Muscle of leg (tissue), 11 donors: ENCODE data around the gene TOPAZ1. TPM values are rescaled to one million over a fixed set of nuclear protein-coding genes. Genes with fewer than 3 reads are reported as not detected.

Experiments used
- DNase-seq: peaks from one replicate; pipeline ENCODE4 v3.0.0; 2013
- H3K27ac ChIP-seq: one replicate; pipeline ENCODE4 v1.5.1; 2013; ENCODE audit warnings: mild to moderate bottlenecking, low read length, control low read depth
- H3K27me3 ChIP-seq: one replicate; pipeline ENCODE4 v1.6.1; 2013; ENCODE audit warnings: low read length; ENCODE audit not compliant: control insufficient read depth, insufficient read depth
- H3K36me3 ChIP-seq: one replicate; pipeline ENCODE4 v1.6.1; 2013; ENCODE audit warnings: low read length; ENCODE audit not compliant: control insufficient read depth, insufficient read depth
- H3K4me1 ChIP-seq: one replicate; pipeline ENCODE4 v1.6.1; 2013; ENCODE audit warnings: low read length; ENCODE audit not compliant: control insufficient read depth, insufficient read depth
- H3K4me3 ChIP-seq: one replicate; pipeline ENCODE4 v1.5.1; 2013; ENCODE audit warnings: low read length, control low read depth
- H3K9me3 ChIP-seq: replicated peaks from 2 replicates; pipeline ENCODE4 v1.6.1; 2013; ENCODE audit warnings: low read depth, low read length; ENCODE audit not compliant: control insufficient read depth
- WGBS: methylation state at CpG from one replicate; pipeline ENCODE4 v1.1.5; 2013; ENCODE audit warnings: missing lambda C conversion rate; ENCODE audit not compliant: insufficient coverage; 5-methylcytosine and 5-hydroxymethylcytosine counted together
- polyA plus RNA-seq, 8 donors: library from polyadenylated mRNA; unstranded; fragments of 120-200 nt; gene quantifications; one replicate each; pipeline versions ENCODE4 v1.2.1 to v1.2.3, GENCODE V29; 2013; ENCODE audit warnings: inconsistent platforms in 1 of 8, low replicate concordance in 1 of 8; ENCODE audit not compliant: insufficient read length in 8 of 8, insufficient read depth in 1 of 8
- total RNA-seq: library from RNA; stranded (reverse); fragments of 120-200 nt; gene quantifications from one replicate; pipeline ENCODE4 v1.2.4, GENCODE V29; 2013

TOPAZ1 gene
- total and polyA plus RNA-seq, 9 donors, result not detected

DNA sequence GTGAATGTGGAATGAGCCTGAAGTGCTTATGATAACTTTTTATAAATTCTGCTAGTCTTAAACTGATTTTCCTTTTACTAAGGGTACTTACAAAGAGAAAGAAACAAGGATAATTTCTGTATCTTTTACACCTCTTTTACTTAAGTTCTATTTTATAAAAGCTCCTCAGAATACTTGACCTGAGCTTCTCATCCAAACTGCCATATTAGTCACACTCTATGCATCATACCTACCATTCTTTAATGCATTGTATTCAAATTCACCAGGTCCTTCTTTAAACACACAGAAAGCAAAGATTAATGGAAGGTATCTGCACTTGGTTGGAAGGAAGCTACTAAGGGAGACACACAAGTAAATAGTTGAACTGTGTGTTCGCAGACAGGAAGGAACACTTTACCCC is 1.6 kb upstream of the TOPAZ1 start:
- H3K27me3 ChIP-seq, result peaks cover 2% of the 10 kb centered on the region
- no peak overlapping the region for H3K4me3 ChIP-seq
- no peaks in the 10 kb centered on the region for H3K4me1 ChIP-seq
- no CpG with 5 or more reads among the region's 1 CpG for WGBS
- no peaks in the 10 kb centered on the region for H3K36me3 ChIP-seq
- no peak overlapping the region for H3K27ac ChIP-seq
- H3K9me3 ChIP-seq, result no peaks in the 10 kb centered on the region
- DNase-seq, result no peak

DNA sequence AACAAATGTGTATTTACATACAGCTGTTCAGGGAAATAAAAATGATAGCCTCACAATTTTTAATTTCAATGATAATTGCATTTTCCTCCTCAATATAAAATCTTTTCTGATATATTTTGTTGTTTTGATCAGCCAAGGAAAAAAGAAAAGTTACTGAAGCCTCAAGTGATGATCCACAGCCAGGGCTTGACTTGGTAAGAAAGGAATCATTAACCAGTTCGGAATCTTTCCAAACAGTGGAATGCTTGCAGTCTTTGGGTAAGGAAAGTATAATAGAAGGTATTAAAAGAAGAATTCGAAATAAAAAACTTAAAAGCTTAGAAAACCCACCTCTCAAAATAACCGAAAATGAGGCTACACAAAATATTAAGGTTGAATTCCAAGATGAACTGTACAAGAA is 1.0 kb downstream of the TOPAZ1 start:
- Histone ChIP-seq H3K4me1 (no peaks in the 10 kb centered on the region), H3K36me3 (no peaks in the 10 kb centered on the region), H3K27ac (no peak overlapping the region), H3K4me3 (no peak overlapping the region), H3K9me3 (no peaks in the 10 kb centered on the region), H3K27me3 (no peaks in the 10 kb centered on the region)
- no peak for DNase-seq
- WGBS, result no CpG with 5 or more reads among the region's 3 CpGs

GRCh38 chr3:44248152-44248551 is 6.5 kb downstream of the TOPAZ1 start:
- WGBS, result no CpG with 5 or more reads among the region's 1 CpG
- DNase-seq, result no peak
- Histone ChIP-seq H3K9me3 (peaks cover 4% of the 10 kb centered on the region), H3K36me3 (no peaks in the 10 kb centered on the region), H3K4me3 (no peak overlapping the region), H3K27me3 (peaks cover 2% of the 10 kb centered on the region), H3K27ac (no peak overlapping the region), H3K4me1 (no peaks in the 10 kb centered on the region)

GRCh38 chr3:44252332-44252959 is 10.8 kb downstream of the TOPAZ1 start:
- DNase-seq, result no peak
- Histone ChIP-seq H3K4me1 (no peaks in the 10 kb centered on the region), H3K4me3 (no peak overlapping the region), H3K9me3 (peaks cover 4% of the 10 kb centered on the region), H3K36me3 (no peaks in the 10 kb centered on the region), H3K27me3 (peaks cover 2% of the 10 kb centered on the region), H3K27ac (no peak overlapping the region)
- WGBS, result 17% methylated on average over 3 of the region's 5 CpGs

DNA sequence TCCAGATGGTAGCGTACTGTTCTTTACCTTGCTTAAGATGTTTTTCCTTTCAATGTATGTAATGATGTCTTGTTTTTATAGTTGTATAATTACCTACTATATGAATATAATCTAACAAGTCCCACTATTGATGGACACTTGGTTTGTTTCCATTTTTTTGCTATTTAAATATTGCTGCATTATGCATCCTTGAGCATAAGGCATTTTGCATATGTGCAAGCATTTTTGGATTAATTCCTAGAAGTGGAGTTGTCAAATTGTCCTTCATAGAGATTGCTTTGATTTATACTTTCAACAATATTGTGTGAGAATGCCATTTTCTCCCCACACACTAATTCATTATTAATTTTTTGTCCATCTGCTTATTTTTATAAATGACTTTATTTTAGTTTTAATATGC is 17.7 kb downstream of the TOPAZ1 start:
- H3K36me3 ChIP-seq, result no peaks in the 10 kb centered on the region
- no peak overlapping the region for H3K4me3 ChIP-seq
- H3K27ac ChIP-seq, result no peak overlapping the region
- H3K4me1 ChIP-seq, result no peaks in the 10 kb centered on the region
- DNase-seq, result no peak
- no peaks in the 10 kb centered on the region for H3K9me3 ChIP-seq
- H3K27me3 ChIP-seq, result no peaks in the 10 kb centered on the region
- WGBS, result no CpG with 5 or more reads among the region's 1 CpG

DNA sequence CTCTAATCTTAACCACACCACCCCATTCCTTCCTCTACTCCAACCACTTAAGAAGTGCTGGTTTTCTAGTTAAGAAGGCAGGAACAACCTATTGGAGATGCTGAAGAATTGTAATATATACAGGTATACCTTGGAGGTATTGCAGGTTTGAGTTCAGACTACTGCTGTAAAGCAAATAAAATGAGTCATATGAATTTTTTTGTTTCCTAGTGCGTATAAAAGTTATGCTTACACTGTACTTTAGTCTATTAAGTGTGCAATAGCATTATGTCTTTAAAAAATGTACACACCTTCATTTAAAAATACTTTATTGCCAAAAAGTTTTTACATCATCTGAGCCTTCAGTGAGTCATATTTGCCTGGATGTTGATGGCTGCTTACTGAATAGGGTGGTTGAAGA is 22.5 kb downstream of the TOPAZ1 start:
- no peaks in the 10 kb centered on the region for H3K27me3 ChIP-seq
- H3K9me3 ChIP-seq, result no peaks in the 10 kb centered on the region
- no peak overlapping the region for H3K4me3 ChIP-seq
- no peak overlapping the region for H3K27ac ChIP-seq
- no peaks in the 10 kb centered on the region for H3K36me3 ChIP-seq
- no peak for DNase-seq
- WGBS, result no CpG with 5 or more reads among the region's 1 CpG
- H3K4me1 ChIP-seq, result no peaks in the 10 kb centered on the region

DNA sequence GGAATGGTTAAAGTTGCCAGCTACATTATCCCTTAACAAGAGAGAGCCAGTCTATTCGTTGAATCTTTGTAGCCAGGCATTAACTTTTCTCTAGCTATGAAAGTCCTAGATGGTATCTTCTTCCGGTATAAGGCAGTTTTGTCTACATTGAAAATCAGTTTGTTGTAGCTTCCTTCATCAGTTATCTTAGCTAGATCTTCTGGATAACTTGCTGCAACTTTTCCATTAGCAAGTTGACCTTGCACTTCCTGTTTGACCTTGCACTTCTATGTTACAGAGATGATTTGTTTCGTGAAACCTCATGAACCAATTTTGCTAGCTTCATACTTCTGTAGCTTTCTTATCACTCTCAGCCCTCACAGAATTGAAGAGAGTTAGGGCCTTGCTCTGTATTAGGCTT is 24.1 kb downstream of the TOPAZ1 start:
- Histone ChIP-seq H3K4me1 (no peaks in the 10 kb centered on the region), H3K27ac (no peak overlapping the region), H3K27me3 (no peaks in the 10 kb centered on the region), H3K4me3 (no peak overlapping the region), H3K36me3 (no peaks in the 10 kb centered on the region), H3K9me3 (no peaks in the 10 kb centered on the region)
- WGBS, result no CpG with 5 or more reads among the region's 3 CpGs
- DNase-seq, result no peak

GRCh38 chr3:44272191-44272590 is 30.5 kb downstream of the TOPAZ1 start:
- no CpG with 5 or more reads among the region's 2 CpGs for WGBS
- Histone ChIP-seq H3K27me3 (no peaks in the 10 kb centered on the region), H3K9me3 (no peaks in the 10 kb centered on the region), H3K36me3 (no peaks in the 10 kb centered on the region), H3K4me1 (no peaks in the 10 kb centered on the region), H3K27ac (no peak overlapping the region), H3K4me3 (no peak overlapping the region)
- no peak for DNase-seq

- Histone ChIP-seq H3K27ac (no peak overlapping the region), H3K9me3 (no peaks in the 10 kb centered on the region), H3K27me3 (peaks cover 3% of the 10 kb centered on the region), H3K36me3 (no peaks in the 10 kb centered on the region), H3K4me1 (no peaks in the 10 kb centered on the region), H3K4me3 (no peak overlapping the region)
- no CpG with 5 or more reads among the region's 1 CpG for WGBS
- no peak for DNase-seq
Measured at GRCh38 chr3:44277925-44278324, 36.2 kb downstream of the TOPAZ1 start.

- no peak overlapping the region for H3K27ac ChIP-seq
- no peak overlapping the region for H3K4me3 ChIP-seq
- no peaks in the 10 kb centered on the region for H3K36me3 ChIP-seq
- H3K27me3 ChIP-seq, result peaks cover 3% of the 10 kb centered on the region
- no peak for DNase-seq
- H3K9me3 ChIP-seq, result no peaks in the 10 kb centered on the region
- WGBS, result 80% methylated on average over 1 of the region's 3 CpGs
- no peaks in the 10 kb centered on the region for H3K4me1 ChIP-seq
Measured at GRCh38 chr3:44280077-44280476, 38.4 kb downstream of the TOPAZ1 start.

GRCh38 chr3:44280631-44281030 is 38.9 kb downstream of the TOPAZ1 start:
- Histone ChIP-seq H3K4me3 (no peak overlapping the region), H3K36me3 (no peaks in the 10 kb centered on the region), H3K27me3 (peaks cover 3% of the 10 kb centered on the region), H3K9me3 (no peaks in the 10 kb centered on the region), H3K4me1 (no peaks in the 10 kb centered on the region), H3K27ac (no peak overlapping the region)
- no peak for DNase-seq
- 83% methylated on average over 1 of the region's 2 CpGs for WGBS
